Measurements from ENCODE around the gene LYPD3. TPM values are rescaled to one million over a fixed set of nuclear protein-coding genes. Genes with fewer than 3 reads are reported as not detected.
A peak's percentile ranks its signal among the peaks of the same experiment; 100 is the strongest.
"Not testable (repeated sequence)": the region's sequence is repeated elsewhere in the genome, so short reads cannot be mapped to it uniquely, and the experiment has no call there.

LYPD3 gene
- total RNA-seq, 1 donor from 2014 or later, result 0.60 TPM

GRCh38 chr19:43447655-43448054 lies 17.8 kb downstream of the LYPD3 start:
- no peak for TF ChIP-seq CTCF (IDR thresholded peaks at IDR 0.05; ENCODE audit: unreplicated experiment)
- H3K27ac Mint-ChIP-seq, result no peak overlapping the region
- no peaks in the 10 kb centered on the region for H3K36me3 Mint-ChIP-seq (ENCODE audit: insufficient read depth)
- H3K4me3 Mint-ChIP-seq (ENCODE audit: low read depth), result no peak overlapping the region
- peaks cover 16% of the 10 kb centered on the region for H3K27me3 Mint-ChIP-seq
- H3K4me1 Mint-ChIP-seq (ENCODE audit: low read depth), result no peaks in the 10 kb centered on the region
- peaks cover 1% of the 10 kb centered on the region for H3K9me3 Mint-ChIP-seq (ENCODE audit: low read depth)
- DNase-seq (ENCODE audit: low spot score, unreplicated experiment), result no peak

GRCh38 chr19:43446746-43447489 lies 18.5 kb downstream of the LYPD3 start:
- no peak overlapping the region for H3K27ac Mint-ChIP-seq
- H3K4me3 Mint-ChIP-seq (ENCODE audit: low read depth), result no peak overlapping the region
- H3K27me3 Mint-ChIP-seq, result peaks cover 13% of the 10 kb centered on the region
- no peaks in the 10 kb centered on the region for H3K4me1 Mint-ChIP-seq (ENCODE audit: low read depth)
- peak; percentile 95 for TF ChIP-seq CTCF (IDR thresholded peaks at IDR 0.05; ENCODE audit: unreplicated experiment)
- DNase-seq (ENCODE audit: low spot score, unreplicated experiment), result peak; percentile 69
- no peaks in the 10 kb centered on the region for H3K9me3 Mint-ChIP-seq (ENCODE audit: low read depth)
- no peaks in the 10 kb centered on the region for H3K36me3 Mint-ChIP-seq (ENCODE audit: insufficient read depth)

- no peak for TF ChIP-seq CTCF (IDR thresholded peaks at IDR 0.05; ENCODE audit: unreplicated experiment)
- Mint-ChIP-seq H3K27me3 (peaks cover 20% of the 10 kb centered on the region), H3K4me1 (ENCODE audit: low read depth) (no peaks in the 10 kb centered on the region), H3K27ac (no peak overlapping the region), H3K9me3 (ENCODE audit: low read depth) (no peaks in the 10 kb centered on the region), H3K4me3 (ENCODE audit: low read depth) (no peak overlapping the region), H3K36me3 (ENCODE audit: insufficient read depth) (no peaks in the 10 kb centered on the region)
- DNase-seq (ENCODE audit: low spot score, unreplicated experiment), result no peak
These were observed 20.0 kb downstream of the LYPD3 start for GRCh38 chr19:43445426-43445825.

- Mint-ChIP-seq H3K4me1 (ENCODE audit: low read depth) (no peaks in the 10 kb centered on the region), H3K4me3 (ENCODE audit: low read depth) (no peak overlapping the region)
- TF ChIP-seq CTCF (IDR thresholded peaks at IDR 0.05; ENCODE audit: unreplicated experiment), result no peak
These were observed 20.7 kb downstream of the LYPD3 start for GRCh38 chr19:43444531-43445287.

GRCh38 chr19:43444091-43444490 lies 21.3 kb downstream of the LYPD3 start:
- not testable (repeated sequence) for H3K9me3 Mint-ChIP-seq (ENCODE audit: low read depth); H3K4me3 Mint-ChIP-seq (ENCODE audit: low read depth); H3K36me3 Mint-ChIP-seq (ENCODE audit: insufficient read depth); H3K4me1 Mint-ChIP-seq (ENCODE audit: low read depth); DNase-seq (ENCODE audit: low spot score, unreplicated experiment); H3K27ac Mint-ChIP-seq
- H3K27me3 Mint-ChIP-seq, result peaks cover 22% of the 10 kb centered on the region

More at GRCh38 chr19:43444531-43445287, 20.7 kb downstream of the LYPD3 start:
- Mint-ChIP-seq H3K36me3 (ENCODE audit: insufficient read depth) (no peaks in the 10 kb centered on the region), H3K27me3 (peaks cover 22% of the 10 kb centered on the region), H3K9me3 (ENCODE audit: low read depth) (no peaks in the 10 kb centered on the region), H3K27ac (no peak overlapping the region)
- no peak for DNase-seq (ENCODE audit: low spot score, unreplicated experiment)
